MM.1S (cell line): ENCODE measurements around the gene SDR42E2.

Experiments used
- EZH2 ChIP-seq: fragments of 300-600 bp; sonication (generic); optimal IDR thresholded peaks from 2 replicates; pipeline ENCODE3; 2017; ENCODE audit warnings: low read depth, mild to moderate bottlenecking, antibody characterized with exemption, low read length, mixed read lengths
- EZH2phosphoT487 ChIP-seq: fragments of 300-600 bp; sonication (generic); IDR thresholded peaks from 2 replicates; pipeline ENCODE4 v1.6.1; 2018; ENCODE audit warnings: antibody characterized with exemption, low read length
- TF ChIP-seq, protein P1 (sequence below): fragments of 300-600 bp; sonication (generic); IDR thresholded peaks from 2 replicates; pipeline ENCODE4 v1.5.1; 2016; ENCODE audit warnings: antibody characterized with exemption, low read length, mixed read lengths

DNA sequence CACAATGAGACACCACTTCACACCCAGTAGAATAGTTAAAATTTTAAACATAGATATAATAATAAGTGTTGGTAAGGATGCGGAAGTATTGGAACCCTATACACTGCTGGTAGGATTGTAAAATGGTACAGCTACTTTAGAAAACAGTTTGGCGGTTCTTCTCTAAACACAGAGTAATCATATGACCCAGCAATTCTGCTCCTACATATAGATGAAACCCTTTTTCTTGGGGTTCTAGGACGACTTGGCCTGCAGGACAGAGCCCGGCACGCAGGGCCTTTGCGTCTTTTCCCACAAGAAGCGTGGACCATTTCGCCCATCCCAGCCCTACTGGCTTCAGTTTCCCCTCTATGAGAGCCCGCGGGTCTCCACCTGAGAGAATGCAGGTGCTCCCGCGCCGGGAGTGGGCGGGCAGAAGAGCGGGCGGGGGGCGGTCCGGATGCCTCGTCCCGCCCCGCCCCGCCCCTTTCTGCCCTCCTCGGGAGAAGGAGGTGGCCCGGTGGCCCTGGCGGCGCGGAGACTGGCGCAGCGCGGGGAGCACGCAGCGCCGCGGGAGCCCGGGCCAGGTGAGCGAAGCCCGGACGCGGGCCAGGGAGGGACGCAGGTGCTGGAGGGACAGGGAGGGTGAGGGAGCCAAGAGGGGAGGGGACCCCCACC is at the start of gene SDR42E2:
- TF ChIP-seq, protein P1, sequence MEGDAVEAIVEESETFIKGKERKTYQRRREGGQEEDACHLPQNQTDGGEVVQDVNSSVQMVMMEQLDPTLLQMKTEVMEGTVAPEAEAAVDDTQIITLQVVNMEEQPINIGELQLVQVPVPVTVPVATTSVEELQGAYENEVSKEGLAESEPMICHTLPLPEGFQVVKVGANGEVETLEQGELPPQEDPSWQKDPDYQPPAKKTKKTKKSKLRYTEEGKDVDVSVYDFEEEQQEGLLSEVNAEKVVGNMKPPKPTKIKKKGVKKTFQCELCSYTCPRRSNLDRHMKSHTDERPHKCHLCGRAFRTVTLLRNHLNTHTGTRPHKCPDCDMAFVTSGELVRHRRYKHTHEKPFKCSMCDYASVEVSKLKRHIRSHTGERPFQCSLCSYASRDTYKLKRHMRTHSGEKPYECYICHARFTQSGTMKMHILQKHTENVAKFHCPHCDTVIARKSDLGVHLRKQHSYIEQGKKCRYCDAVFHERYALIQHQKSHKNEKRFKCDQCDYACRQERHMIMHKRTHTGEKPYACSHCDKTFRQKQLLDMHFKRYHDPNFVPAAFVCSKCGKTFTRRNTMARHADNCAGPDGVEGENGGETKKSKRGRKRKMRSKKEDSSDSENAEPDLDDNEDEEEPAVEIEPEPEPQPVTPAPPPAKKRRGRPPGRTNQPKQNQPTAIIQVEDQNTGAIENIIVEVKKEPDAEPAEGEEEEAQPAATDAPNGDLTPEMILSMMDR: no peak
- TF ChIP-seq EZH2 (no peak), EZH2phosphoT487 (no peak)
